ENCODE measurements around the gene ATP1A2.

GRCh38 chr1:160178731-160179130 is 63.2 kb downstream of the ATP1A2 start:
- TF ChIP-seq NR2C2 (CRISPR knock-in tag; IDR thresholded peaks at IDR 0.05), result no peak
- no peak for TF ChIP-seq CTCF (IDR thresholded peaks at IDR 0.05)
- no peak for TF ChIP-seq ZBTB21 (CRISPR knock-in tag; IDR thresholded peaks at IDR 0.05; ENCODE audit: borderline replicate concordance)
- no peak for TF ChIP-seq MLX (CRISPR knock-in tag; IDR thresholded peaks at IDR 0.05)
- no peak for TF ChIP-seq AR (CRISPR knock-in tag; IDR thresholded peaks at IDR 0.05)
- no peak for TF ChIP-seq FOXK1 (CRISPR knock-in tag; IDR thresholded peaks at IDR 0.05)

Data from WTC11 (cell line).